Type B pancreatic cell (in vitro differentiated cells): ENCODE measurements around the gene THAP3. TPM values are rescaled to one million over a fixed set of nuclear protein-coding genes. Genes with fewer than 3 reads are reported as not detected.
A peak's percentile ranks its signal among the peaks of the same experiment; 100 is the strongest.
"Not testable (repeated sequence)": the region's sequence is repeated elsewhere in the genome, so short reads cannot be mapped to it uniquely, and the experiment has no call there.

Experiments
- DNase-seq: peaks from one replicate; pipeline ENCODE4 v3.0.0; 2021; ENCODE audit warnings: mixed read lengths; ENCODE audit not compliant: unreplicated experiment; ENCODE audit errors: extremely low spot score
- H3K27ac Mint-ChIP-seq: 2 replicates; pipeline ENCODE4 v1.8.0; 2021; ENCODE audit warnings: mild to moderate bottlenecking, mixed read lengths
- H3K27me3 Mint-ChIP-seq: 2 replicates; pipeline ENCODE4 v1.8.0; 2021; ENCODE audit warnings: mixed read lengths
- H3K36me3 Mint-ChIP-seq: 2 replicates; pipeline ENCODE4 v1.8.0; 2021; ENCODE audit warnings: mixed read lengths
- H3K4me1 Mint-ChIP-seq: one replicate; pipeline ENCODE4 v1.8.0; 2021; ENCODE audit warnings: mixed read lengths; ENCODE audit not compliant: unreplicated experiment
- H3K4me3 Mint-ChIP-seq: 2 replicates; pipeline ENCODE4 v1.8.0; 2021; ENCODE audit warnings: mild to moderate bottlenecking, mixed read lengths
- H3K9me3 Mint-ChIP-seq: 2 replicates; pipeline ENCODE4 v1.8.0; 2021; ENCODE audit warnings: mixed read lengths
- total RNA-seq: library from RNA; stranded (reverse); gene quantifications from 2 replicates; pipeline ENCODE4 v1.2.1, GENCODE V29; 2021; ENCODE audit warnings: low replicate concordance
- TF ChIP-seq, protein P1 (sequence below): fragments of 200-600 bp; sonication (generic); conservative IDR thresholded peaks from 2 replicates; pipeline ENCODE4 v1.5.0; 2021; ENCODE audit warnings: antibody characterized with exemption, mild to moderate bottlenecking

THAP3 gene
- total RNA-seq, 1 donor from 2014 or later: 21.6 TPM

- TF ChIP-seq, protein P1, sequence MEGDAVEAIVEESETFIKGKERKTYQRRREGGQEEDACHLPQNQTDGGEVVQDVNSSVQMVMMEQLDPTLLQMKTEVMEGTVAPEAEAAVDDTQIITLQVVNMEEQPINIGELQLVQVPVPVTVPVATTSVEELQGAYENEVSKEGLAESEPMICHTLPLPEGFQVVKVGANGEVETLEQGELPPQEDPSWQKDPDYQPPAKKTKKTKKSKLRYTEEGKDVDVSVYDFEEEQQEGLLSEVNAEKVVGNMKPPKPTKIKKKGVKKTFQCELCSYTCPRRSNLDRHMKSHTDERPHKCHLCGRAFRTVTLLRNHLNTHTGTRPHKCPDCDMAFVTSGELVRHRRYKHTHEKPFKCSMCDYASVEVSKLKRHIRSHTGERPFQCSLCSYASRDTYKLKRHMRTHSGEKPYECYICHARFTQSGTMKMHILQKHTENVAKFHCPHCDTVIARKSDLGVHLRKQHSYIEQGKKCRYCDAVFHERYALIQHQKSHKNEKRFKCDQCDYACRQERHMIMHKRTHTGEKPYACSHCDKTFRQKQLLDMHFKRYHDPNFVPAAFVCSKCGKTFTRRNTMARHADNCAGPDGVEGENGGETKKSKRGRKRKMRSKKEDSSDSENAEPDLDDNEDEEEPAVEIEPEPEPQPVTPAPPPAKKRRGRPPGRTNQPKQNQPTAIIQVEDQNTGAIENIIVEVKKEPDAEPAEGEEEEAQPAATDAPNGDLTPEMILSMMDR: no peak
- no peaks in the 10 kb centered on the region for H3K36me3 Mint-ChIP-seq
- DNase-seq: no peak
- H3K27me3 Mint-ChIP-seq: peaks cover 8% of the 10 kb centered on the region
- H3K4me3 Mint-ChIP-seq: no peak overlapping the region
- no peak overlapping the region for H3K27ac Mint-ChIP-seq
- H3K4me1 Mint-ChIP-seq: peaks cover 14% of the 10 kb centered on the region
- no peaks in the 10 kb centered on the region for H3K9me3 Mint-ChIP-seq
These were observed 26.9 kb upstream of the THAP3 start for GRCh38 chr1:6597777-6598131.

GRCh38 chr1:6599141-6599975 is 25.3 kb upstream of the THAP3 start:
- Mint-ChIP-seq H3K36me3 (no peaks in the 10 kb centered on the region), H3K4me1 (peaks cover 24% of the 10 kb centered on the region), H3K27me3 (peaks cover 8% of the 10 kb centered on the region), H3K9me3 (no peaks in the 10 kb centered on the region), H3K27ac (no peak overlapping the region), H3K4me3 (peak overlapping the region; percentile 31)
- TF ChIP-seq, protein P1: no peak
- no peak for DNase-seq

GRCh38 chr1:6599991-6600390 is 24.7 kb upstream of the THAP3 start:
- H3K27ac Mint-ChIP-seq: peak overlapping the region; percentile 91
- peak overlapping the region; percentile 94 for H3K4me3 Mint-ChIP-seq
- DNase-seq, H3K27me3 Mint-ChIP-seq, H3K9me3 Mint-ChIP-seq, H3K36me3 Mint-ChIP-seq: not testable (repeated sequence)
- H3K4me1 Mint-ChIP-seq: peaks cover 25% of the 10 kb centered on the region

- DNase-seq: no peak
- H3K36me3 Mint-ChIP-seq: no peaks in the 10 kb centered on the region
- peaks cover 25% of the 10 kb centered on the region for H3K4me1 Mint-ChIP-seq
- H3K27me3 Mint-ChIP-seq: peaks cover 8% of the 10 kb centered on the region
- H3K27ac Mint-ChIP-seq: peak overlapping the region; percentile 91
- peak overlapping the region; percentile 94 for H3K4me3 Mint-ChIP-seq
- TF ChIP-seq, protein P1: no peak
- no peaks in the 10 kb centered on the region for H3K9me3 Mint-ChIP-seq
These were observed 24.1 kb upstream of the THAP3 start for GRCh38 chr1:6600410-6601048.

DNA sequence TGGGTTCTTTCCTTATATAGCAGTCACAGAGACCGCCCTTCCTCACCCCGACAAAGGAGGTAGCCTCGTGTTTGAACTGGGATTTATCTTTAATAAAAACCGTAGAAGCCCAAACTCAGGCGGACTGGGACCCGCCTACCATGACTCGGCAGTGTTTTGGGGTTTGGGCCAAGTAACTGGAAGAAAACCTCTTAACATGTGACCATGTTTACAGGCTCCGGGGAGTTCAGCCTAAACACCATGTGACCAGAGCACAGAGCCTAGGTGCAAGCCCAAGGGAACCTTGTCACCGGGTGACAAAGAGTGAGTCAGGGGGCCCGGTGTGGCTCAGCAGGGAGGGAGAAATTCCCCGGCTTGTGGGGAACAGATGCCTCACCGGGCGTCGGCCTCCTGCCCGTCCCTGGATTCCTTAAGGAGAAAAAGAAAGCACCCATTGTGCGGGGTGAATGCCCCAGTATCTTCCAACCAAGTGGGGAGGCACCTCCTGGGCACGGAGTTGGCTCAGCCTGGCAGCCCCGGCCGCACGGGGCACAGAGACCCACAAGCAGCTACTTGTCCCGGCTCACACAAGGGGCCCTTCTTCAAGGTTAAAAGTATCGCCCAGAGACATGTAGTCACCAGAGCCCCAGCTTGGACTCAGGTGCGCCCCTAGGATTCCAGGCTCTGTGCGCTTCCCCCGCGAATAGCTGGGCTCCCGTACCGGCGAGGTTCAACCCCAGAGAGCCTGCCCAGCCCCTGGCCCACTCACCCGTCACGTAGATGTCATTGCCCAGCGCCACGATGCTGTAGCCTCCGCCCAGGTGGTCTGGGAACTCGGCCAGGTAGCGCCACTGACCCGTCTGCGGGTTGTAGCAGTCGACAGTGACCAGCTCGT is 23.4 kb upstream of the THAP3 start:
- H3K9me3 Mint-ChIP-seq: no peaks in the 10 kb centered on the region
- peak overlapping the region; percentile 94 for H3K4me3 Mint-ChIP-seq
- no peaks in the 10 kb centered on the region for H3K36me3 Mint-ChIP-seq
- TF ChIP-seq, protein P1: peak; percentile 6
- peak overlapping the region; percentile 91 for H3K27ac Mint-ChIP-seq
- no peak for DNase-seq
- peaks cover 8% of the 10 kb centered on the region for H3K27me3 Mint-ChIP-seq
- peaks cover 22% of the 10 kb centered on the region for H3K4me1 Mint-ChIP-seq
